Heart right ventricle (tissue), 16 donors: Measurements from ENCODE around the gene IMP3. TPM values are rescaled to one million over a fixed set of nuclear protein-coding genes. Genes with fewer than 3 reads are reported as not detected.

Experiments
- ATAC-seq, 8 donors: fragments of 200-7000 bp; cut with Tn5 transposase; one replicate each; pipeline ENCODE4 v1.9.1; 2020; ENCODE audit warnings: mild to moderate bottlenecking in 8 of 8, moderate library complexity in 8 of 8, moderate number of reproducible peaks in 1 of 8
- DNase-seq, 2 donors: peaks; one replicate each; pipeline ENCODE4 v3.0.0-alpha.2; 2020
- H3K27ac ChIP-seq, 10 donors: fragments of 200-600 bp; sonication (generic) in 2 of 10; one replicate each; pipeline versions ENCODE4 v1.5.0 to v1.8.0; 2020 to 2022; ENCODE audit warnings: mild to moderate bottlenecking in 3 of 10
- H3K27me3 ChIP-seq, 7 donors: fragments of 200-600 bp; one replicate each; pipeline ENCODE4 v1.8.0; 2021 to 2022; ENCODE audit warnings: mild to moderate bottlenecking in 2 of 7
- H3K36me3 ChIP-seq, 9 donors: fragments of 200-600 bp; sonication (generic) in 1 of 9; one replicate each; pipeline versions ENCODE4 v1.5.0 to v1.8.0; 2020 to 2022; ENCODE audit warnings: mild to moderate bottlenecking in 2 of 9
- H3K4me1 ChIP-seq, 9 donors: fragments of 200-600 bp; sonication (generic) in 1 of 9; one replicate each; pipeline versions ENCODE4 v1.5.0 to v1.8.0; 2020 to 2022; ENCODE audit warnings: mild to moderate bottlenecking in 4 of 9
- H3K4me3 ChIP-seq, 10 donors: fragments of 200-600 bp; sonication (generic) in 2 of 10; one replicate each; pipeline versions ENCODE4 v1.5.0 to v1.8.0; 2020 to 2022; ENCODE audit warnings: mild to moderate bottlenecking in 7 of 10, moderate library complexity in 2 of 10
- H3K9me3 ChIP-seq, 11 donors: fragments of 200-600 bp in 10 of 11; sonication (generic) in 2 of 11; one replicate each; pipeline versions ENCODE4 v1.5.0 to v1.8.0; 2013 to 2022; ENCODE audit warnings: mild to moderate bottlenecking in 2 of 11, control low read depth in 1 of 11, moderate library complexity in 1 of 11
- WGBS, 2 donors: extraction: QIAGEN DNeasy Blood & Tissue Kit; methylation state at CpG; one replicate each; pipeline ENCODE4 v1.1.7; 2013; ENCODE audit warnings: inconsistent platforms in 1 of 2; 5-methylcytosine and 5-hydroxymethylcytosine counted together
- intact Hi-C, 10 donors: fragments of 100-400 bp; cut with DNase I; formaldehyde crosslinking; loops; one replicate each; pipeline versions ENCODE4 v1.11.1 to v1.14.2; 2022
- polyA plus RNA-seq, 2 donors: library from polyadenylated mRNA; stranded (reverse); fragments of 200-250 nt; gene quantifications; one replicate each; pipeline ENCODE4 v1.2.3, GENCODE V29; 2013
- total RNA-seq, 10 donors: library from RNA; stranded (reverse); fragmentation: NEBNext Ultra II Directional in 3 of 10; extraction: Animal tissue kit (Norgen Biotek cat#: 25700) in 3 of 10; gene quantifications; one replicate each; pipeline versions ENCODE4 v1.2.1 to v1.2.4, GENCODE V29; 2021 to 2023
- TF ChIP-seq, protein P1 (sequence below), 9 donors: fragments of 200-600 bp; sonication (generic) in 2 of 9; IDR thresholded peaks; one replicate each; pipeline versions ENCODE4 v1.5.0 to v1.8.0; 2021 to 2022; ENCODE audit warnings: antibody characterized with exemption in 9 of 9, mild to moderate bottlenecking in 5 of 9, moderate library complexity in 1 of 9
- donor health status: Arrhythmogenic right ventricular cardiomyopathy.
- donor health status: ischemic (EF 13 %, LVEDD 7.1; RV severe dilation, severe dysfunction).
- donor health status: healthy with polysubstance abuse.
- donor health status: DM: no; HTN: yes; CAD: no.
- donor health status: DM: no; HTN: no; CAD: no.
- donor health status: ischemic (EF 25% LVEDD 6.9; RV normal size, moderate dysfunction).
- donor health status: ischemic (EF 25% LVEDD 5.7; RV mildly dilated, moderate dysfunction).
- donor health status: healthy.
- donor health status: DM: yes; HTN: yes; CAD: no.
- donor health status: Ischemic cardiomyopathy.
- donor health status: ischemic (EF 35%, LVEDD 5.7; RV mildly dilated, moderate dysfunction).
- donor health status: nonischemic (EF 11% LVEDD 7.7; RV severe dilation, severe dysfunction).
- donor health status: DM: yes; HTN: yes; CAD: no.
- donor health status: PGD.
- donor health status: ischemic (EF 29% LVEDD 5.4; RV normal size, mild dysfunction).
- donor health status: nonischemic (EF 23%, LVEDD 6.1; RV moderate dilation, normal function).

The IMP3 gene
- total and polyA plus RNA-seq, 12 donors = 33.7 to 77.2 (median 40.2) TPM

DNA sequence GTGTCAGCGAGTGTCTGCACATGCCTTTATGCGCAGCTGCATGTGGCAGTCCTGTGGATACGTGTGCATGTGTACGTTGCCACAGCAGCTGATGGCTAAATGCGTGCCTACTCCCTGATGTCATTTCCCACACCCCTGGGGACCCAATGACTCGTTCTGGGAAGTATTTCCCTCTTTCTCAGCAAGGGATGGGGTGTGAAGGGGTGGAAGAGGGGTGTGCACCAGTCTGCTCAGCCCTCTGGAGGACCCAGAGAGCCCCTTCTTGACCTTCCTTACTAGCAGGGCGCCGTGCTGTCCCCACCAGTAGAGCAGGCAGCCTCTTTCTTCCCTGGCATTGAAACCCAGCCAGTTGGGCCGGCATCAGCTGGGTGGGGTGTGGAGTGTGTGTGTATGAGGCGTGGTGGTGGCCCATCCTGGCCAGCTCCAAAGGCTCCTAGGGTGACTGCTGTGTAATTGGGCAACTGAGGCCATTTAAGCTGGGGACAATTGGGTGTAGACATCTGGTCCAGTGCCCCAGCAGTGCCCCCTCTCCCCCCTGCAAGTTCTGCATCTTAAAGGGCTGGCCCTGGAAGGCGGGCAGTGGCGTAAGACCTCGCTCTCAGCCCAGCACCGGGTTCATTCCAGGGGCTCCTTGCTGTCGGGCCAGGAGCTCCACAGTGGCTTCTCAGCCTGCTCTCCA lies 26.9 kb upstream of the IMP3 start:
- no peak overlapping the region for H3K4me3 ChIP-seq
- WGBS, 2 donors = 53 to 67% methylated on average over 15 of the region's 15 CpGs
- intact Hi-C loops = no loop called here

GRCh38 chr15:75663931-75664421 lies 24.0 kb upstream of the IMP3 start:
- no peak for ATAC-seq
- no peak for DNase-seq

More for the DNA sequence above, 26.9 kb upstream of the IMP3 start:
- no peaks in the 10 kb centered on the region for H3K27me3 ChIP-seq
- peak overlapping the region; percentile 26 to 90 (median 74) for H3K27ac ChIP-seq
- H3K36me3 ChIP-seq = peaks cover 0 to 11% (median 0%) of the 10 kb centered on the region in 9 donors
- no peaks in the 10 kb centered on the region for H3K9me3 ChIP-seq
- DNase-seq (peak; percentile 42 to 86), ATAC-seq (peak; percentile 48 to 87 (median 76))
- TF ChIP-seq, protein P1, sequence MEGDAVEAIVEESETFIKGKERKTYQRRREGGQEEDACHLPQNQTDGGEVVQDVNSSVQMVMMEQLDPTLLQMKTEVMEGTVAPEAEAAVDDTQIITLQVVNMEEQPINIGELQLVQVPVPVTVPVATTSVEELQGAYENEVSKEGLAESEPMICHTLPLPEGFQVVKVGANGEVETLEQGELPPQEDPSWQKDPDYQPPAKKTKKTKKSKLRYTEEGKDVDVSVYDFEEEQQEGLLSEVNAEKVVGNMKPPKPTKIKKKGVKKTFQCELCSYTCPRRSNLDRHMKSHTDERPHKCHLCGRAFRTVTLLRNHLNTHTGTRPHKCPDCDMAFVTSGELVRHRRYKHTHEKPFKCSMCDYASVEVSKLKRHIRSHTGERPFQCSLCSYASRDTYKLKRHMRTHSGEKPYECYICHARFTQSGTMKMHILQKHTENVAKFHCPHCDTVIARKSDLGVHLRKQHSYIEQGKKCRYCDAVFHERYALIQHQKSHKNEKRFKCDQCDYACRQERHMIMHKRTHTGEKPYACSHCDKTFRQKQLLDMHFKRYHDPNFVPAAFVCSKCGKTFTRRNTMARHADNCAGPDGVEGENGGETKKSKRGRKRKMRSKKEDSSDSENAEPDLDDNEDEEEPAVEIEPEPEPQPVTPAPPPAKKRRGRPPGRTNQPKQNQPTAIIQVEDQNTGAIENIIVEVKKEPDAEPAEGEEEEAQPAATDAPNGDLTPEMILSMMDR (IDR thresholded peaks at IDR 0.05) = no peak
- peaks cover 6 to 47% (median 25%) of the 10 kb centered on the region in 9 donors for H3K4me1 ChIP-seq

GRCh38 chr15:75662823-75663519 lies 22.9 kb upstream of the IMP3 start:
- 92 to 93% methylated on average over 9 of the region's 9 CpGs for WGBS, 2 donors
- Histone ChIP-seq H3K27ac (peak overlapping the region in 2 of 10 donors; percentile 17 to 21), H3K4me1 (peaks cover 16 to 61% (median 42%) of the 10 kb centered on the region in 9 donors), H3K4me3 (no peak overlapping the region), H3K9me3 (no peaks in the 10 kb centered on the region), H3K36me3 (peaks cover 0 to 30% (median 3%) of the 10 kb centered on the region in 9 donors), H3K27me3 (no peaks in the 10 kb centered on the region)
- intact Hi-C loops = no loop called here
- TF ChIP-seq, protein P1 (IDR thresholded peaks at IDR 0.05) = no peak
- ATAC-seq (no peak), DNase-seq (no peak)

More at GRCh38 chr15:75663931-75664421, 24.0 kb upstream of the IMP3 start:
- H3K27ac ChIP-seq = peak overlapping the region in 1 of 10 donors; percentile 23
- no peaks in the 10 kb centered on the region for H3K9me3 ChIP-seq
- intact Hi-C loops = no loop called here
- H3K4me1 ChIP-seq = peaks cover 16 to 55% (median 42%) of the 10 kb centered on the region in 9 donors
- TF ChIP-seq, protein P1 (IDR thresholded peaks at IDR 0.05) = no peak
- H3K4me3 ChIP-seq = no peak overlapping the region
- 78 to 81% methylated on average over 11 of the region's 11 CpGs for WGBS, 2 donors
- H3K36me3 ChIP-seq = peaks cover 0 to 20% (median 0%) of the 10 kb centered on the region in 9 donors
- H3K27me3 ChIP-seq = no peaks in the 10 kb centered on the region

DNA sequence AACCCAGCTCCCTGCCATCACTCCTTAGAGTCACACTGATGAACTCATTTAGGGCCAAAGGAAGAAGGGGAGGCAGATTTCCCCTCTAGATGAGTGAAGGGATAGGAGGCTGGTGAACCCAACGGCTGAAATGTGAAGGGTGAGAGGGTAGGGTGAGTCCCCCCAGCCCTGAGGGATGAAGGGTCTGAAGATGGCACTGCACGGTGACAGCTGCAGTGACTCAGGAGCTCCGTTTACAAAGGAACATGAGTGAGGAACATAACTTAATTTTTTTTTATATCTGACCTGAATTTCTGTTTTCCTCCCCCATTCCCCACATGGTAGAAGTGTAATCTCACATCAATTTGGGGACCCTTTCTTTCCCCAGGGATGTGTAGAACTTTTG lies 21.7 kb upstream of the IMP3 start:
- no peaks in the 10 kb centered on the region for H3K9me3 ChIP-seq
- 78 to 84% methylated on average over 3 of the region's 3 CpGs for WGBS, 2 donors
- H3K4me3 ChIP-seq = no peak overlapping the region
- ATAC-seq (no peak), DNase-seq (no peak)
- peak overlapping the region in 9 of 10 donors; percentile 64 to 80 (median 75) for H3K27ac ChIP-seq
- TF ChIP-seq, protein P1 (IDR thresholded peaks at IDR 0.05) = no peak
- H3K27me3 ChIP-seq = no peaks in the 10 kb centered on the region
- peaks cover 10 to 49% (median 29%) of the 10 kb centered on the region in 9 donors for H3K4me1 ChIP-seq
- intact Hi-C loops = no loop called here
- H3K36me3 ChIP-seq = peaks cover 0 to 42% (median 16%) of the 10 kb centered on the region in 9 donors
